Measurements from ENCODE around the gene NGDN. TPM values are rescaled to one million over a fixed set of nuclear protein-coding genes. Genes with fewer than 3 reads are reported as not detected.
"Not testable (repeated sequence)": the region's sequence is repeated elsewhere in the genome, so short reads cannot be mapped to it uniquely, and the experiment has no call there.

Gene NGDN
- polyA plus RNA-seq, 6 donors from 2014 or later: 54.2 to 105 (median 76.4) TPM

- peak overlapping the region in 1 of 6 donors; percentile 7 for H3K27ac Mint-ChIP-seq
- H3K9me3 Mint-ChIP-seq: no peaks in the 10 kb centered on the region
- no peak overlapping the region for H3K4me3 Mint-ChIP-seq
- ATAC-seq (ENCODE audit: low read depth in 2 of 2) (no peak), DNase-seq (no peak)
- H3K36me3 Mint-ChIP-seq: no peaks in the 10 kb centered on the region
- H3K4me1 Mint-ChIP-seq: peaks cover 0 to 3% (median 0%) of the 10 kb centered on the region in 3 donors
- peaks cover 41 to 71% (median 46%) of the 10 kb centered on the region in 3 donors for H3K27me3 Mint-ChIP-seq
Measured at GRCh38 chr14:23445773-23446172, 23.7 kb upstream of the NGDN start.

- no peaks in the 10 kb centered on the region for H3K9me3 Mint-ChIP-seq
- H3K4me1 Mint-ChIP-seq: peaks cover 0 to 3% (median 0%) of the 10 kb centered on the region in 3 donors
- H3K27ac Mint-ChIP-seq: no peak overlapping the region
- H3K4me3 Mint-ChIP-seq: no peak overlapping the region
- DNase-seq (no peak), ATAC-seq (ENCODE audit: low read depth in 2 of 2) (no peak)
- no peaks in the 10 kb centered on the region for H3K36me3 Mint-ChIP-seq
- peaks cover 41 to 70% (median 46%) of the 10 kb centered on the region in 3 donors for H3K27me3 Mint-ChIP-seq
Measured at GRCh38 chr14:23446291-23446851, 23.1 kb upstream of the NGDN start.

GRCh38 chr14:23447361-23448350 is 21.8 kb upstream of the NGDN start:
- ATAC-seq (ENCODE audit: low read depth in 2 of 2) (no peak), DNase-seq (no peak)
- H3K4me3 Mint-ChIP-seq: no peak overlapping the region
- peaks cover 0 to 3% (median 0%) of the 10 kb centered on the region in 3 donors for H3K4me1 Mint-ChIP-seq
- H3K27me3 Mint-ChIP-seq: peaks cover 31 to 60% (median 40%) of the 10 kb centered on the region in 3 donors
- H3K9me3 Mint-ChIP-seq: no peaks in the 10 kb centered on the region
- no peaks in the 10 kb centered on the region for H3K36me3 Mint-ChIP-seq
- H3K27ac Mint-ChIP-seq: peak overlapping the region in 1 of 6 donors; percentile 37

GRCh38 chr14:23449314-23449713 is 20.2 kb upstream of the NGDN start:
- DNase-seq (no peak), ATAC-seq (ENCODE audit: low read depth in 2 of 2) (no peak)
- Mint-ChIP-seq H3K27me3 (peaks cover 29 to 53% (median 41%) of the 10 kb centered on the region in 3 donors), H3K4me1 (peaks cover 0 to 3% (median 0%) of the 10 kb centered on the region in 3 donors), H3K4me3 (no peak overlapping the region), H3K9me3 (no peaks in the 10 kb centered on the region), H3K27ac (no peak overlapping the region), H3K36me3 (no peaks in the 10 kb centered on the region)

- DNase-seq: no peak
- Mint-ChIP-seq H3K27me3 (peaks cover 38 to 59% (median 46%) of the 10 kb centered on the region in 3 donors), H3K4me3 (no peak overlapping the region), H3K4me1 (peaks cover 0 to 3% (median 0%) of the 10 kb centered on the region in 3 donors), H3K27ac (no peak overlapping the region), H3K9me3 (no peaks in the 10 kb centered on the region), H3K36me3 (no peaks in the 10 kb centered on the region)
- no peak for ATAC-seq (ENCODE audit: low read depth in 2 of 2)
Measured at GRCh38 chr14:23450379-23450778, 19.1 kb upstream of the NGDN start.

GRCh38 chr14:23452237-23452636 is 17.3 kb upstream of the NGDN start:
- DNase-seq (no peak), ATAC-seq (ENCODE audit: low read depth in 2 of 2) (no peak)
- Mint-ChIP-seq H3K4me3 (no peak overlapping the region), H3K9me3 (no peaks in the 10 kb centered on the region), H3K36me3 (no peaks in the 10 kb centered on the region), H3K27me3 (peaks cover 53 to 68% (median 54%) of the 10 kb centered on the region in 3 donors), H3K27ac (no peak overlapping the region), H3K4me1 (peaks cover 0 to 3% (median 0%) of the 10 kb centered on the region in 3 donors)

GRCh38 chr14:23454445-23454856 is 15.1 kb upstream of the NGDN start:
- no peak overlapping the region for H3K4me3 Mint-ChIP-seq
- H3K27me3 Mint-ChIP-seq: peaks cover 46 to 65% (median 61%) of the 10 kb centered on the region in 3 donors
- H3K27ac Mint-ChIP-seq: no peak overlapping the region
- ATAC-seq (ENCODE audit: low read depth in 2 of 2) (no peak), DNase-seq (no peak)
- H3K36me3 Mint-ChIP-seq: no peaks in the 10 kb centered on the region
- H3K9me3 Mint-ChIP-seq: no peaks in the 10 kb centered on the region
- no peaks in the 10 kb centered on the region for H3K4me1 Mint-ChIP-seq

GRCh38 chr14:23456883-23457586 is 12.5 kb upstream of the NGDN start:
- H3K4me3 Mint-ChIP-seq; H3K36me3 Mint-ChIP-seq; H3K9me3 Mint-ChIP-seq; H3K27ac Mint-ChIP-seq; H3K4me1 Mint-ChIP-seq; ATAC-seq (ENCODE audit: low read depth in 2 of 2); DNase-seq: not testable (repeated sequence)
- peaks cover 47 to 67% (median 64%) of the 10 kb centered on the region in 3 donors for H3K27me3 Mint-ChIP-seq

- Mint-ChIP-seq H3K4me1 (no peaks in the 10 kb centered on the region), H3K27me3 (peaks cover 47 to 67% (median 66%) of the 10 kb centered on the region in 3 donors), H3K36me3 (no peaks in the 10 kb centered on the region), H3K4me3 (no peak overlapping the region), H3K27ac (no peak overlapping the region), H3K9me3 (no peaks in the 10 kb centered on the region)
- ATAC-seq (ENCODE audit: low read depth in 2 of 2) (no peak), DNase-seq (no peak)
Measured at GRCh38 chr14:23457587-23458445, 11.7 kb upstream of the NGDN start.

GRCh38 chr14:23460960-23461359 is 8.5 kb upstream of the NGDN start:
- no peak for ATAC-seq (ENCODE audit: low read depth in 2 of 2)

GRCh38 chr14:23464700-23465099 is 4.8 kb upstream of the NGDN start:
- H3K4me1 Mint-ChIP-seq: no peaks in the 10 kb centered on the region
- DNase-seq (no peak), ATAC-seq (ENCODE audit: low read depth in 2 of 2) (no peak)
- no peaks in the 10 kb centered on the region for H3K36me3 Mint-ChIP-seq
- H3K27me3 Mint-ChIP-seq: peaks cover 11 to 21% (median 15%) of the 10 kb centered on the region in 3 donors
- no peaks in the 10 kb centered on the region for H3K9me3 Mint-ChIP-seq
- no peak overlapping the region for H3K27ac Mint-ChIP-seq
- H3K4me3 Mint-ChIP-seq: no peak overlapping the region

More at GRCh38 chr14:23460960-23461359, 8.5 kb upstream of the NGDN start:
- no peak overlapping the region for H3K4me3 Mint-ChIP-seq
- no peak for DNase-seq
- no peak overlapping the region for H3K27ac Mint-ChIP-seq
- H3K27me3 Mint-ChIP-seq: peaks cover 32 to 46% (median 41%) of the 10 kb centered on the region in 3 donors
- H3K9me3 Mint-ChIP-seq: no peaks in the 10 kb centered on the region
- no peaks in the 10 kb centered on the region for H3K4me1 Mint-ChIP-seq
- H3K36me3 Mint-ChIP-seq: no peaks in the 10 kb centered on the region

- Mint-ChIP-seq H3K36me3 (no peaks in the 10 kb centered on the region), H3K4me3 (peak overlapping the region in 1 of 8 donors; percentile 16), H3K27ac (peak overlapping the region in 1 of 6 donors; percentile 21), H3K9me3 (no peaks in the 10 kb centered on the region), H3K4me1 (no peaks in the 10 kb centered on the region), H3K27me3 (peaks cover 8 to 16% (median 9%) of the 10 kb centered on the region in 3 donors)
- no peak for DNase-seq
- ATAC-seq (ENCODE audit: low read depth in 2 of 2): no peak
Measured at GRCh38 chr14:23465261-23465660, 4.2 kb upstream of the NGDN start.
